Stomach (tissue), 4 donors: ENCODE measurements around the gene TSPAN14.
"Not testable (repeated sequence)": the region's sequence is repeated elsewhere in the genome, so short reads cannot be mapped to it uniquely, and the experiment has no call there.

ENCODE experiments used
- POLR2AphosphoS5 ChIP-seq, 3 donors: sonication (generic); formaldehyde crosslinking; IDR thresholded peaks; one replicate each; pipeline ENCODE4 v1.6.1; 2016; ENCODE audit warnings: antibody characterized with exemption in 3 of 3
- TF ChIP-seq, protein P1 (sequence below), 7 experiments: fragments of 450-650 bp in 4 of 7; fragments of 200-600 bp in 3 of 7; sonication (generic) in 3 of 7; IDR thresholded peaks; one replicate each; pipeline ENCODE4 v1.5.1; 2016 to 2019; ENCODE audit warnings: antibody characterized with exemption in 7 of 7, control low read depth in 2 of 7, mild to moderate bottlenecking in 1 of 7

DNA sequence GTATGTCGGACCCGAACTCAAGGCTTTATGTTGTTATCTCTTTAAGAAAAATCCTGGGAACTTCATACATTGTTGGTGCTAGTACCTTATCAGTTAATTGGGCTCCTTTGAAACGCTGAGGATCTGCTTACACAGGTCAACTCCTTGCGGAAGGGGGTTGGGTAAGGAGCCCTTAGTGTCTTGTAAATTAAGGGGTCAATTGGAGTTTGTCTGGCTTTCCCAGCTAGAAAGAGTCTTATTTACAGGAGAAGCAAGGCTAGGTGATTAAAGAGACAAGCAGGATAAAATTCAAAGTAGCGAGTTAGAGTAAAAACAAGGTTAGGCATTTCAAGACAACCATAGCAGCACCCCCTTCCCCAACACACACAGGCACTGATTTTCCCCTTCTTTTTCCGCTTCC is 36.9 kb upstream of the TSPAN14 start:
- TF ChIP-seq, protein P1, sequence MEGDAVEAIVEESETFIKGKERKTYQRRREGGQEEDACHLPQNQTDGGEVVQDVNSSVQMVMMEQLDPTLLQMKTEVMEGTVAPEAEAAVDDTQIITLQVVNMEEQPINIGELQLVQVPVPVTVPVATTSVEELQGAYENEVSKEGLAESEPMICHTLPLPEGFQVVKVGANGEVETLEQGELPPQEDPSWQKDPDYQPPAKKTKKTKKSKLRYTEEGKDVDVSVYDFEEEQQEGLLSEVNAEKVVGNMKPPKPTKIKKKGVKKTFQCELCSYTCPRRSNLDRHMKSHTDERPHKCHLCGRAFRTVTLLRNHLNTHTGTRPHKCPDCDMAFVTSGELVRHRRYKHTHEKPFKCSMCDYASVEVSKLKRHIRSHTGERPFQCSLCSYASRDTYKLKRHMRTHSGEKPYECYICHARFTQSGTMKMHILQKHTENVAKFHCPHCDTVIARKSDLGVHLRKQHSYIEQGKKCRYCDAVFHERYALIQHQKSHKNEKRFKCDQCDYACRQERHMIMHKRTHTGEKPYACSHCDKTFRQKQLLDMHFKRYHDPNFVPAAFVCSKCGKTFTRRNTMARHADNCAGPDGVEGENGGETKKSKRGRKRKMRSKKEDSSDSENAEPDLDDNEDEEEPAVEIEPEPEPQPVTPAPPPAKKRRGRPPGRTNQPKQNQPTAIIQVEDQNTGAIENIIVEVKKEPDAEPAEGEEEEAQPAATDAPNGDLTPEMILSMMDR (IDR thresholded peaks at IDR 0.05): not testable (repeated sequence)
- TF ChIP-seq POLR2AphosphoS5 (IDR thresholded peaks at IDR 0.05): not testable (repeated sequence)
